Panc1 (cell line): ENCODE data around the gene B4GALT6. TPM values are rescaled to one million over a fixed set of nuclear protein-coding genes. Genes with fewer than 3 reads are reported as not detected.

ENCODE experiments used
- ATAC-seq: fragments of 200-7000 bp; cut with Tn5 transposase; 2 replicates; pipeline ENCODE4 v1.9.1; 2020; ENCODE audit warnings: mild to moderate bottlenecking, moderate library complexity
- BruUV-seq: library from RNA; stranded (reverse); fragments of 400-500 nt; replicated peaks from 2 replicates; lab custom pipeline; 2021; lab: Mats Ljungman, UMichigan
- CTCF ChIA-PET: fragments of 300-600 bp; sonication (Branson Sonifier 250); formaldehyde crosslinking; loops from one replicate; lab custom pipeline; 2022; ENCODE audit warnings: antibody characterized with exemption; lab: Charles Lee
- POLR2A ChIA-PET: fragments of 300-600 bp; sonication (Branson Sonifier 250); formaldehyde crosslinking; loops from one replicate; lab custom pipeline; 2022; ENCODE audit warnings: antibody characterized with exemption; lab: Charles Lee
- DNase-seq: peaks from one replicate; pipeline ENCODE4 v3.0.0-alpha.2; 2010; ENCODE audit warnings: low read depth, low spot score
- H3K27ac ChIP-seq: 2 replicates; pipeline ENCODE4 v1.5.1; 2011; ENCODE audit warnings: mild to moderate bottlenecking, low read length, inconsistent platforms
- H3K27me3 ChIP-seq: fragments of 200-500 bp; sonication (Bioruptor generic); 2 replicates; pipeline ENCODE4 v1.6.0; 2014; ENCODE audit warnings: low read length, inconsistent platforms; ENCODE audit not compliant: control insufficient read depth, insufficient read depth
- H3K36me3 ChIP-seq: fragments of 200-500 bp; sonication (Bioruptor generic); 2 replicates; pipeline ENCODE4 v1.5.1; 2014; ENCODE audit warnings: inconsistent platforms, mild to moderate bottlenecking, low read length, moderate library complexity; ENCODE audit not compliant: control insufficient read depth, insufficient read depth
- H3K4me1 ChIP-seq: 2 replicates; pipeline ENCODE4 v1.5.1; 2011; ENCODE audit warnings: inconsistent platforms, mild to moderate bottlenecking, low read length, moderate library complexity; ENCODE audit not compliant: control insufficient read depth, insufficient read depth
- H3K4me3 ChIP-seq, 2 experiments: 2 replicates each; pipeline ENCODE4 v1.5.1; 2011 to 2012; ENCODE audit warnings: low read depth in 2 of 2, low read length in 2 of 2, mild to moderate bottlenecking in 2 of 2, inconsistent platforms in 1 of 2, moderate library complexity in 1 of 2
- H3K9me3 ChIP-seq: fragments of 200-500 bp; sonication (Bioruptor generic); 2 replicates; pipeline ENCODE4 v1.5.1; 2014; ENCODE audit warnings: low read depth, mild to moderate bottlenecking, inconsistent platforms, low read length, moderate library complexity; ENCODE audit not compliant: control insufficient read depth, insufficient read depth
- POLR2AphosphoS5 ChIP-seq: IDR thresholded peaks from 2 replicates; pipeline ENCODE4 v1.6.1; 2012; ENCODE audit warnings: mild to moderate bottlenecking, low read depth, low read length, moderate library complexity
- SIN3A ChIP-seq: IDR thresholded peaks from 2 replicates; pipeline ENCODE4 v1.6.1; 2012; ENCODE audit warnings: low read depth, mild to moderate bottlenecking, low read length, moderate library complexity, borderline replicate concordance; ENCODE audit not compliant: insufficient read depth
- TCF7L2 ChIP-seq: IDR thresholded peaks from 2 replicates; pipeline ENCODE4 v1.6.1; 2011; ENCODE audit warnings: mild to moderate bottlenecking, low read depth, low read length, inconsistent platforms
- in situ Hi-C: cut with HindIII; loops from 2 replicates; pipeline ENCODE4 v1.10.0; 2016; ENCODE audit warnings: low sequenced_read_pairs, low pct_unique_long_range_greater_than_20kb
- intact Hi-C: fragments of 100-400 bp; cut with micrococcal nuclease; formaldehyde crosslinking; loops from one replicate; pipeline ENCODE4 v1.10.0; 2022; ENCODE audit not compliant: unreplicated experiment
- total RNA-seq: library from RNA; stranded (reverse); gene quantifications from one replicate; pipeline ENCODE4 v1.2.1, GENCODE V29; 2021; ENCODE audit not compliant: unreplicated experiment
- TF ChIP-seq, protein P1 (sequence below): fragments of 450-650 bp; IDR thresholded peaks from 2 replicates; pipeline ENCODE4 v1.5.1; 2017; ENCODE audit warnings: mild to moderate bottlenecking
- TF ChIP-seq, protein P2 (sequence below), 2 experiments: IDR thresholded peaks; 2 replicates each; pipeline ENCODE4 v1.6.1; 2011 to 2012; ENCODE audit warnings: low read depth in 2 of 2, control low read depth in 1 of 2, low read length in 1 of 2, mild to moderate bottlenecking in 1 of 2, moderate library complexity in 1 of 2; ENCODE audit not compliant: insufficient read depth in 1 of 2

B4GALT6 gene
- total RNA-seq, 1 experiment from 2014 or later, result 36.3 TPM

DNA sequence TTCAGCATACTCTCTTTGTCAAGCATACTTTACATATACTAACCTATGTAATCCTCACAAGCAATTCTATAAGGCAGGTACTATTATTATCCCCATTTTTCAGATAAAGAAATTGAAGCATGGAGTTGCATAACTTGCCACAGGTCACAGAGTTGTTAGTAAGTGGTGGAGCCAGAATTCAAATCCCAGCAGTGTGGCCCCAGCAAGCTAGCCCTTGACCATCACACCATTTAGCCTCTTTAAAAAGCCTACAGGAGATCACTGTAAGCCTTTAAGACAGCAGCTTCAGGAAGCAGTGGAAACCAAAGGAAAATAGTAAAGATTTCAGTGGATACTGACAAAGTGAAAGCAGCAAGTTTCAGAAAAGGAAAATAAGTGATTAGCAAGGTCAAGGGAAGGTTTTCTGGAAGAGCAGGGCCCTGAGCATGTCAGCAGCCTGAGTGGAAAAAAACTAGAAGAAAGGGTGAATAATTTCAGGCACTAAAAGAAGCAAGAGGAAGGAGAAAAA is 11.7 kb downstream of the B4GALT6 start:
- ATAC-seq (no peak), DNase-seq (no peak)
- ChIA-PET CTCF (no interaction called here), POLR2A (no interaction called here)
- TF ChIP-seq SIN3A, result no peak
- TF ChIP-seq, protein P1, sequence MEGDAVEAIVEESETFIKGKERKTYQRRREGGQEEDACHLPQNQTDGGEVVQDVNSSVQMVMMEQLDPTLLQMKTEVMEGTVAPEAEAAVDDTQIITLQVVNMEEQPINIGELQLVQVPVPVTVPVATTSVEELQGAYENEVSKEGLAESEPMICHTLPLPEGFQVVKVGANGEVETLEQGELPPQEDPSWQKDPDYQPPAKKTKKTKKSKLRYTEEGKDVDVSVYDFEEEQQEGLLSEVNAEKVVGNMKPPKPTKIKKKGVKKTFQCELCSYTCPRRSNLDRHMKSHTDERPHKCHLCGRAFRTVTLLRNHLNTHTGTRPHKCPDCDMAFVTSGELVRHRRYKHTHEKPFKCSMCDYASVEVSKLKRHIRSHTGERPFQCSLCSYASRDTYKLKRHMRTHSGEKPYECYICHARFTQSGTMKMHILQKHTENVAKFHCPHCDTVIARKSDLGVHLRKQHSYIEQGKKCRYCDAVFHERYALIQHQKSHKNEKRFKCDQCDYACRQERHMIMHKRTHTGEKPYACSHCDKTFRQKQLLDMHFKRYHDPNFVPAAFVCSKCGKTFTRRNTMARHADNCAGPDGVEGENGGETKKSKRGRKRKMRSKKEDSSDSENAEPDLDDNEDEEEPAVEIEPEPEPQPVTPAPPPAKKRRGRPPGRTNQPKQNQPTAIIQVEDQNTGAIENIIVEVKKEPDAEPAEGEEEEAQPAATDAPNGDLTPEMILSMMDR, result no peak
- TF ChIP-seq TCF7L2, result no peak
- TF ChIP-seq, protein P2, sequence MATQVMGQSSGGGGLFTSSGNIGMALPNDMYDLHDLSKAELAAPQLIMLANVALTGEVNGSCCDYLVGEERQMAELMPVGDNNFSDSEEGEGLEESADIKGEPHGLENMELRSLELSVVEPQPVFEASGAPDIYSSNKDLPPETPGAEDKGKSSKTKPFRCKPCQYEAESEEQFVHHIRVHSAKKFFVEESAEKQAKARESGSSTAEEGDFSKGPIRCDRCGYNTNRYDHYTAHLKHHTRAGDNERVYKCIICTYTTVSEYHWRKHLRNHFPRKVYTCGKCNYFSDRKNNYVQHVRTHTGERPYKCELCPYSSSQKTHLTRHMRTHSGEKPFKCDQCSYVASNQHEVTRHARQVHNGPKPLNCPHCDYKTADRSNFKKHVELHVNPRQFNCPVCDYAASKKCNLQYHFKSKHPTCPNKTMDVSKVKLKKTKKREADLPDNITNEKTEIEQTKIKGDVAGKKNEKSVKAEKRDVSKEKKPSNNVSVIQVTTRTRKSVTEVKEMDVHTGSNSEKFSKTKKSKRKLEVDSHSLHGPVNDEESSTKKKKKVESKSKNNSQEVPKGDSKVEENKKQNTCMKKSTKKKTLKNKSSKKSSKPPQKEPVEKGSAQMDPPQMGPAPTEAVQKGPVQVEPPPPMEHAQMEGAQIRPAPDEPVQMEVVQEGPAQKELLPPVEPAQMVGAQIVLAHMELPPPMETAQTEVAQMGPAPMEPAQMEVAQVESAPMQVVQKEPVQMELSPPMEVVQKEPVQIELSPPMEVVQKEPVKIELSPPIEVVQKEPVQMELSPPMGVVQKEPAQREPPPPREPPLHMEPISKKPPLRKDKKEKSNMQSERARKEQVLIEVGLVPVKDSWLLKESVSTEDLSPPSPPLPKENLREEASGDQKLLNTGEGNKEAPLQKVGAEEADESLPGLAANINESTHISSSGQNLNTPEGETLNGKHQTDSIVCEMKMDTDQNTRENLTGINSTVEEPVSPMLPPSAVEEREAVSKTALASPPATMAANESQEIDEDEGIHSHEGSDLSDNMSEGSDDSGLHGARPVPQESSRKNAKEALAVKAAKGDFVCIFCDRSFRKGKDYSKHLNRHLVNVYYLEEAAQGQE (IDR thresholded peaks at IDR 0.05; ENCODE audit: insufficient read depth in 1 of 2, low read depth in 2 of 2, low read length in 1 of 2), result no peak
- no peak for TF ChIP-seq POLR2AphosphoS5
- Histone ChIP-seq H3K27ac (no peak overlapping the region), H3K4me3 (no peak overlapping the region), H3K27me3 (no peaks in the 10 kb centered on the region), H3K9me3 (no peaks in the 10 kb centered on the region), H3K36me3 (no peaks in the 10 kb centered on the region), H3K4me1 (no peaks in the 10 kb centered on the region; the same call in 1 of the 2 replicates)
- intact Hi-C loops, result no loop called here
- in situ Hi-C loops, result no loop called here
- no TSS peak for BruUV-seq

DNA sequence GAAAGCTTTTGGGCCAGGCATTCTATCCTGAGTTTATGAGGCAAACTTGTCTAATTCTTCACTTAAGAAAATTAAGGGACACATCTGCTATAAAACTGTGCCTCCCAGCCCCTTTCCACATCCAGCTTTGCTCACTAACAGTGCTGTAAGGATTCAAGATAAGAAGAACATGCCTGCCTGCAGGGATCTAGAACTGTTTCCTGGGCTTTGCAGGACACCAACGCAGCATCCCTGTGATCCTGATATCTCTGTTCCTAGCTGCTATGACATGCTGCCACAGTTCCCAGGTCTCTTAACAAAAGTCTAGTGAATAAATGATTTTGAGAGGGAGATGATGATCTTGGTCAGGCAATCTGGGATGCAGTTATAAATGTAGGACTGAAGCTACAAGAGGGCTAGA is 12.4 kb downstream of the B4GALT6 start:
- Histone ChIP-seq H3K4me1 (no peaks in the 10 kb centered on the region; the same call in 1 of the 2 replicates), H3K27ac (no peak overlapping the region), H3K36me3 (no peaks in the 10 kb centered on the region), H3K4me3 (no peak overlapping the region), H3K27me3 (no peaks in the 10 kb centered on the region), H3K9me3 (no peaks in the 10 kb centered on the region)
- intact Hi-C loops (no loop called here), in situ Hi-C loops (no loop called here)
- CTCF ChIA-PET, result no interaction called here
- ATAC-seq, result no peak
- DNase-seq, result no peak
- POLR2A ChIA-PET, result no interaction called here
- no TSS peak for BruUV-seq
- TF ChIP-seq TCF7L2 (no peak), POLR2AphosphoS5 (no peak), SIN3A (no peak)
- TF ChIP-seq, protein P1, result no peak
- TF ChIP-seq, protein P2 (IDR thresholded peaks at IDR 0.05; ENCODE audit: insufficient read depth in 1 of 2, low read depth in 2 of 2, low read length in 1 of 2), result no peak
